ENCODE data around the gene HIRIP3.
"Not testable (repeated sequence)": the region's sequence is repeated elsewhere in the genome, so short reads cannot be mapped to it uniquely, and the experiment has no call there.

HIRIP3 gene

GRCh38 chr16:30016555-30017276 is 21.3 kb upstream of the HIRIP3 start:
- DNase-seq (ENCODE audit: low read depth) = no peak

- DNase-seq (ENCODE audit: low read depth) = not testable (repeated sequence)
These were observed 20.0 kb upstream of the HIRIP3 start for GRCh38 chr16:30015450-30015849.

DNA sequence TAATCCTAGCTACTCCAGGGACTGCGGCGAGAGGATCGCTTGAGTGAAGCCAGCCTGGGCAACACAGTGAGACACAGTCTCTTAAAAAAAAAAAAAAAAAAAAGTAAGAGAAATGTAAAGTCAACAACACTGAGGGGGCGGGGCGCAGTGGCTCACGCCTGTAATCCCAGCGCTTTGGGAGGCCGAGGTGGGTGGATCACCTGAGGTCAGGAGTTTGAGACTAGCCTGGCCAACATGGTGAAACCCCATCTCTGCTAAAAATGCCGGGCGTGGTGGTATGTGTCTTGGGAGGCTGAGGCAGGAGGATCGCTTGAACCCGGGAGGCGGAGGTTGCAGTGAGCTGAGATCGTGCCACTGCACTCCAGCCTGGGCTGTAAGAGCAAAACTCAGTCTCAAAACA is 17.2 kb upstream of the HIRIP3 start:
- DNase-seq (ENCODE audit: low read depth) = not testable (repeated sequence)

DNA sequence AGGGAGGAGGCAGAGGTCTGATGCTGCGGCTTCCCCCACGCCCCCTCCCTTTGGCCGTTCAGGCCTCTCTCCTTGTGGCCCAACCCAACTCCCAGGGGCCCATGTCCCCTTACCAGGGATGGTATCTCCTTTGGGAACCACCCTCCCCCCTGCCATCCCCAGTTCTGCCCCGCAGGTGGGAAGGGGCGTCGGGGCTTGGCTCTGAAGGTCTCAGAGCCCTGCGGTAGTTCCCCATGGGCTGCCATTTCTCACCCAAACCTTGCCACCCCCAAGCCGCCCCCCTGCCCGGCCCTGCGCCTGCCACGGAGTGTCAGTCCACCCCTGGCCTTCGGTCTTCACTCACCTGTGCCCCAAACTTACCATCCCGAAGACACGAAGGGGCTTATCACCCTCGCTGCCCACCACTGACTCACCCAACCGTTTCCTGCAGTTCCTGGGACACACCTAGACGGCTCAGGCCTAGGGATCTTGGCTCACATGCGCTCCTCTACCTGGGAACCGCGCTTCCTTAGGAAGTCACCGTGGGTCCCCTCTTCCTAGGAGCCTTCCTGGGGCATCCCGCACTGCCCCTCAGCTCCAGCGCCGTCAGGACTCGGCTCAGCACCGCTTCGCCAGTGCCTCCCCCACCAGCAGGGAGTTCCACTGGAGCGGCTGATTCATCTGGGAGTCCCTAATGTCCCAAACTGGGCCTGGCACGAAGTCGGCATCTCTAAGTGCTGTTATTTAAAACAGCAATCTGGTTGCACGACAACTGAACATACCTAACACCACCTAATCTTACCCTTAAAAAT is 16.5 kb upstream of the HIRIP3 start:
- DNase-seq (ENCODE audit: low read depth) = no peak

DNA sequence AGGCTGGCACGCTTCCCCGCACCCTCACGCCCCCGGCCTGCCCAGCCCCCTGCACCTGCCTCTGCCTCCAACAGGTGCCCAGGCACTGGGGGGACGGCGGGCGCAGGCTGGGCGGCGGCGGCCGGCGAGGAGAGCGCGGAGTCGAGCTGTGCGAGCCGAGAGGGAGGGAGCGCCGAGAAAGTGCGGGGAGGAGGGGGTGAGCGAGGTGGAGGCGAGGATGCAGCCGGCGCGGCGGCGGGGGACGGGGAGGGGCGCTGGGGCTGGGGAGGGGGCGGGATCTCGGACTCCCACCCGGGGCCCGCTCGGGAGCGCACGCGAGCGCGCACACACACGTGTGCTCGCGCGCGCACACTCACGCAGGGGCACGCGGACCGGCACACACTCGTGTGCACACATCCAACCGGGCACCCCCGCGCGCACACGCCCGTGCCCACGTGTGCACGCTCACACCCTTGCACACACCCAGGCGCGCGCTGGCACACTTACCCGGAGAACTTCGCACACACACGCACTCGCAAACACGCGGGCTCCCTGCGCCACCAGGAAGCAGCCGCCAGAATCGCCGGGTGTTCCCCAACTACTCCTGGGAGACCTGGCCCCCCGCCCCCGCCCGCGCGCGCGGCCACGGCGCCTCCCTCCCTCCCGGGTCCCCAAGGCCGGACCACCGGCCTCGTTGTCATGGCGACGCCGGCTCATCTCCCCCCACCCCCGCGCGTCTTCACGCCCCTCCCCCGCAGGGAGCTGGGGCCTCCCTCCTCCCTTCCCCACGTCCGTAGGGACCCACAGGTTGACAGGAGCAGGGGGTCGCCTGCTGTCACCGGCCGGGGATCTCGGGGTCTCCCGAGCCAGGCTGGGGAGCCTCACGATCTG is 15.7 kb upstream of the HIRIP3 start, which contains the start of gene DOC2A:
Gene DOC2A, minus strand, starts transcription at position 184 of the 870 bp plus-strand sequence. CDS start 805 bp downstream, outside the sequence.
- DNase-seq (ENCODE audit: low read depth) = no peak

GRCh38 chr16:30009990-30010843 is 14.8 kb upstream of the HIRIP3 start:
- DNase-seq (ENCODE audit: low read depth) = no peak

DNA sequence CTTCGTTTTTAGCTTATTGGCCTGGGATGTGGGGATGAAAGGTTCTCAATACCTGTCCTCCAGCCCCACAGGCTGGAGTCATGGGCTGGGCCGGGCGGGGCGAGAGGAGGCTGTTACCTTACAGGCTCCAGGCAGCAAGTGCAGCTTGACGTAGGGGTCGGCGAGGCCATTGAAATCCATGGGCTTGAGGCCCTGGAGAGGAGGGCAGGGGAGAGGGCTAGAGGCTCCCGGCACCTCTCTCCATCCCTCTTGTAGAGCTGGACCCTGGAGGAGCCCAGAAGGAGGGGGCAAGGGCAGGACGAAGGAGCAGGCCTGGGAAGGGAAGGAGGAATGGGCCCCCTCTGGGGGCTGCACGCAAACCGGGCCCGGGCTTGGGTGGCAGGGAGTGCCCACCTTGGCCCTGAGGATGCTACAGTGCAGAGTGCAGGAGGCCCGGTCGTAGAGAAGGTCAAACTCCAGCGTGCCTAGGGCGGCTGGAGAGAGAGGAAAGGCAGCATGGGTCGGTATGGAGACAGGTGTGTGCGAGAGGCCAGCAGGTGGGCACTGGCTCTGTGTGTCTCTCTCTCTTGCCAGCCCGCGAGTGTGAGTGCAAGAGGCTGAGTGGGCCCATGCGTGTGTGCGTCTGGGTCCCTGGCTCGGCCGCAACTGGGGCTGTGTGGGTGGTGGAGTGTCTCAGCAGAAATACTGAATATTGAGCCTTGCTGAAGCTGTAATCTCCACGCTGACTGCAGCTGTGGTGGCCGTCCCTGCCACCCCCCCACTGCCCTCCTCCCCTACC is 13.9 kb upstream of the HIRIP3 start:
- DNase-seq (ENCODE audit: low read depth) = no peak

DNA sequence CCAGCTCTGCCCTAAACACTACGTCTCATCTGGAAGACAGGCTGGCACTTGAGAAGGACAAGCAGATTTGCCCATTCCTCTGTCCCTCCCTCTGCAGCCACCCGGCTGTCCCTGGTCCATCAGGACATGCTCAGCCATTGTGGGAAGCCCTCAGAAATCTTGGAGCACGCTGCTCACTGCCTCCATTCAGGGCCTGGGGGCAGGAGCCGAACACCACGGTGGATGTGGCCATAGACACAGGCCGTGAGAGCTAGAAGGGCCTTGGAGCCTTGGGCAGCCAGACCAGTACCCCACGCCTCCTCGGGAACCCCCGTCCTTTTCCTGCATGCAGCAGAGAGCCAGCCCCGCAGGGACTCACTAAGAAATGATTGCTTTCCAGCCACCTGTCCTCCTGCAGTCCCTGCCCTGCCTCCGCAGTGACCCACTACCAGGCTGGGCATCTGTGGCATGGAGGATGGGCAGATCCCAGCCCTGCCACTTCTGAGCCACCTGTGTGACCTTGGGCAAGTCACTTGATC is 12.0 kb upstream of the HIRIP3 start:
- no peak for DNase-seq (ENCODE audit: low read depth)

- no peak for DNase-seq (ENCODE audit: low read depth)
These were observed 11.4 kb upstream of the HIRIP3 start for GRCh38 chr16:30006659-30007377.

GRCh38 chr16:30006095-30006473 is 10.7 kb upstream of the HIRIP3 start:
- DNase-seq (ENCODE audit: low read depth) = no peak

DNA sequence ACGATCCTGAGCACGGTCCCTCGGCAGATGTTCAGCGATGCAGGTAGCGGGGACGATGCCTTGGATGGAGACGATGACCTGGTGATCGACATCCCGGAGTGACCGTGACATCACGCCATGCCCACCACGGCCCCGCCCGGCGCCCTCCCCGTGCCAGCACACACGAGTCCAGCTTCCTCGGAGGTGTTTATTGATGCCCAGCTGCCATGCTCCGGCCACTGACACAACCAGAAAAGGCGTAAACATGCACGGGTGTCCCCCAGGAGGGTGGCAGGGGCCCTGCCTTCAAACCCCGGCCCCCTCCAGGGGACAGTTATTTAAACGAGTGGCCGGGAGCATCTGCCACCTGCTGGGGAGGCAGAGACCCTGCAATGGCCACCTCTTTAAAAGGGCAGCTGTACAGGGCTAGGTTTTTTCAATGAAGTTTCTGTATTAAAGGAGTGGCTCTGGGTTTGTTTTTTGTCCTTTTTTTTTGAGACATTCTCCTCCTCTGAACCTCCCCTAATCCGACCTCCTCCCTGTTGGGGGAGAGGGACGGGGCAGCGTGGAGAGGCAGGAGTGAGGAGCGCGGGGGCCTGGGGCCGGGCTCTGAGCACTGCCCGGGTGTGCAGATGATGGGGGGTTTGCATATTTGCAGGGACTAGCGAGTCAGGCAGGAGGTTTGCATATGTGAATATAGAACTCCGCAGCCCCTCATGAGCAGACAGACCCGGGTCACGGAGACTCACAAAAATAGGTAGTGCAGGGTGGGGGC is 10.1 kb upstream of the HIRIP3 start:
- peak; percentile 11 for DNase-seq (ENCODE audit: low read depth)

- DNase-seq (ENCODE audit: low read depth) = no peak
These were observed 9.4 kb upstream of the HIRIP3 start for GRCh38 chr16:30004811-30005242.

DNA sequence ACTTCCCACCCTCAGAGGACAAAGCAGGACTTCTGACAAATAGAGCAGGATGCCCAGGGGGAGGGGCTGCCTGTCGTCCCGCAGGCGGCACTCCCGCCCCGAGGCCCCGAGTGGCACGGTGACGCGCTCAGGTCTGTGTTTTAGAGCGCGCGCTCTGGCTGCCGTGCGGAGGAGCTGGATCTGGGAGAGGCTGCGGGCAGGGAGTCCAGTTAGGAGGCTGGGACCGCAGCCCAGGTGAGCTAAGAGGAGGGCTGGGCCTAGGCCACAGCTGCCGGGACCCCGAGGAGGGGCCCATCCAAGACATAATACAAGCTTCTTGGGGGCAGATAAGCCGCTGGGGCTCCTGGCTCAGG is 9.0 kb upstream of the HIRIP3 start:
- no peak for DNase-seq (ENCODE audit: low read depth)

DNA sequence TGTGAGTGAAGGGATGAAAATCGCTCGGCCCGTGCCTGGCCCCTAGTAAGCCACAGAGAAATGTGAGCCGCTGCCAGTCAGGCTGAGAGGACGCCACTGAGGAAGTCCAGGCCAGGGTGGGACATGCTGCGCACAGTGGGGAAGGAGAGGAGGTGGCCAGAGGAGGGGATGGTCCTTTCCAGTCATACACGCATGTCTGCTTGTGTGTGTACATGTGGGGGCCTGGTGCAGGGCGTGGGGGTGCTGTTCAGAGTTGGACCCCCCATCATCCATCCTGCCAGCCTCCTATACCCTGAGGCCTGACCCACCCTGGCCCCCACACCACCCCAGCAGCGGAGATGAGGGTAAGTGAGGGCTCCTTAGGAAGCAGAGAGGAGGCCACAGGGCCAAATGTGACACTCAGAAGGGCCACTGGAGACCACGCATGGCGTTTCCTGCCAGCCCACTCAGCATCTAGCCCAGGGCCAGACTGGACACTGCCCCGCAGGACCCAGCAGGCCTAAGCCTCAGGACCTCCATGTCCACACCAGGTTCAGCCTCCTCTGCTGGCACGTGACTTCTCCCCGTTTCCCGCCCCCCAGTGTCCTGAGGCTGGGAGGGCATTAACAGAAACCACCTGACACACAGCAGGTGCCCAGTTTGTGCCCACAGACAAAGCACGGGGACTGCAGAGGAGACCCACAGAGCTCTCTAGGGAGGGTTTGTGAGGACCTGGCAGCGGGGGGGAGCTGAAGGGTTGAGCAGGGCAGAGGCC is 8.4 kb upstream of the HIRIP3 start:
- no peak for DNase-seq (ENCODE audit: low read depth)

DNA sequence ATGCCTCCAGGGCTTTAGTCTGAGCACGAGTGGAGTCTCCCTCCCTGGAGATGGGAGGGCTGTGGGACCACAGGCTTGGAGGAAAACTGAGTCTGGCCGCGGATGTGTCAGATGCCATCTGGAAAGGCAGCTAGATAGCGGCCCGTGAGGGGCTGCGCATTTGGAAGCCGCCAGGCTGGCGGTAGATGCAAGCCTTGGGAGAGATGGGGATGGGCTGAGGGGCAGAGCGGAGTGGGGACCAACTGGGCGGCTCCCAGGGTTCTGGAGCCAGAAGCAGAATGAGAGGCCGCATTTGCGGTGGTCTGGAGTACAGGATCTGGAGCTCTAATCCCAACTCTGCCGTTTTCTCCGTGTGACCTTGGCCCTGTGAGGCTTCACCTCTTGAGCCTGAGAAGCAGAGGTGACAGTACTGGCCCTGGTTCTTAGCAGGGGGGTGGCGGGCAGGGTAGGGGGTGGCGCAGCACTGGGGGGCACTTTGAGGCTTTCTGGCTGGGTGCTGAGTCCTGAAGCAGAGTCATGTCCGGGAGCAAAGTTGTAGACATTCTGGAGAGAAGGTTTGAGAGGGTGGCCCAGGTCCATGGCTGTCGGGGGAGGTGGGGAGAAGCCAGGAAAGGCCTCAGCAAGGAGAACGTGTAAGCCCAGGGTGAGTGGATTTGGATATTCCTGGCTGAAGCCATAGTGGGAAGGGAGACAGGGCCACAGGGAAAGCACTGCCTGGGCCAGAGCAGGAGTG is 7.4 kb upstream of the HIRIP3 start:
- DNase-seq (ENCODE audit: low read depth) = no peak

- no peak for DNase-seq (ENCODE audit: low read depth)
These were observed 5.6 kb upstream of the HIRIP3 start for GRCh38 chr16:30000735-30001631.

GRCh38 chr16:29999605-30000004 is 4.2 kb upstream of the HIRIP3 start:
- no peak for DNase-seq (ENCODE audit: low read depth)
